IMR-90 (cell line): ENCODE measurements around the gene PIN1. TPM values are rescaled to one million over a fixed set of nuclear protein-coding genes. Genes with fewer than 3 reads are reported as not detected.

Source experiments
- ATAC-seq: fragments of 200-7000 bp; cut with Tn5 transposase; 2 replicates; pipeline ENCODE4 v1.9.1; 2020; ENCODE audit warnings: low read depth, mild to moderate bottlenecking, moderate library complexity
- BruUV-seq: library from RNA; stranded (reverse); fragments of 400-500 nt; replicated peaks from 2 replicates; lab custom pipeline; 2021; lab: Mats Ljungman, UMichigan
- CTCF ChIA-PET: fragments of 300-600 bp; formaldehyde crosslinking; extraction: SDS; loops from one replicate; lab custom pipeline; 2021; ENCODE audit warnings: antibody characterized with exemption; lab: Yijun Ruan, JAX
- POLR2A ChIA-PET: fragments of 300-600 bp; sonication (Branson Sonifier 250); formaldehyde crosslinking; loops from one replicate; lab custom pipeline; 2022; ENCODE audit warnings: antibody characterized with exemption; ENCODE audit not compliant: unreplicated experiment; lab: Charles Lee
- DNase-seq: peaks from one replicate; pipeline ENCODE4 v3.0.0; 2013
- H2AFZ ChIP-seq: replicated peaks from 2 replicates; pipeline ENCODE3; 2013; ENCODE audit warnings: low read length, mild to moderate bottlenecking; ENCODE audit not compliant: poor library complexity
- H2AK5ac ChIP-seq: 2 replicates; pipeline ENCODE4 v1.6.1; 2013; ENCODE audit warnings: low read depth, low read length, inconsistent platforms
- H2AK9ac ChIP-seq: replicated peaks from 2 replicates; pipeline ENCODE3; 2013; ENCODE audit warnings: mild to moderate bottlenecking, low read depth, low read length, moderate library complexity; ENCODE audit not compliant: poor library complexity
- H2BK120ac ChIP-seq: 2 replicates; pipeline ENCODE4 v1.6.1; 2013; ENCODE audit warnings: low read depth, low read length, inconsistent platforms
- H2BK15ac ChIP-seq: 3 replicates; pipeline ENCODE4 v1.6.1; 2013; ENCODE audit warnings: low read depth, low read length, inconsistent platforms
- H2BK20ac ChIP-seq: 2 replicates; pipeline ENCODE4 v1.6.1; 2013; ENCODE audit warnings: low read depth, mild to moderate bottlenecking, inconsistent platforms, low read length, moderate library complexity
- H2BK5ac ChIP-seq: 2 replicates; pipeline ENCODE4 v1.6.1; 2013; ENCODE audit warnings: mild to moderate bottlenecking, low read depth, low read length, inconsistent platforms; ENCODE audit not compliant: poor library complexity, severe bottlenecking
- H3K14ac ChIP-seq: replicated peaks from 2 replicates; pipeline ENCODE4 v1.6.1; 2013; ENCODE audit warnings: low read depth, low read length, inconsistent platforms
- H3K18ac ChIP-seq: 2 replicates; pipeline ENCODE4 v1.6.1; 2013; ENCODE audit warnings: low read depth, low read length, control low read depth
- H3K23ac ChIP-seq: 2 replicates; pipeline ENCODE4 v1.6.1; 2013; ENCODE audit warnings: low read depth, low read length, inconsistent platforms
- H3K27ac ChIP-seq: 2 replicates; pipeline ENCODE4 v1.5.1; 2013; ENCODE audit warnings: mild to moderate bottlenecking, control low read depth, low read length; ENCODE audit not compliant: insufficient read depth
- H3K27me3 ChIP-seq: 2 replicates; pipeline ENCODE4 v1.6.1; 2013; ENCODE audit warnings: low read length; ENCODE audit not compliant: control insufficient read depth, insufficient read depth
- H3K36me3 ChIP-seq: 2 replicates; pipeline ENCODE4 v1.6.1; 2013; ENCODE audit warnings: low read length, mixed read lengths; ENCODE audit not compliant: control insufficient read depth, insufficient read depth
- H3K4ac ChIP-seq: 2 replicates; pipeline ENCODE4 v1.6.1; 2013; ENCODE audit warnings: low read depth, low read length, inconsistent platforms
- H3K4me1 ChIP-seq: 2 replicates; pipeline ENCODE4 v1.6.1; 2013; ENCODE audit warnings: low read length, mixed read lengths; ENCODE audit not compliant: control insufficient read depth, insufficient read depth
- H3K4me2 ChIP-seq: 2 replicates; pipeline ENCODE4 v1.6.1; 2013; ENCODE audit warnings: low read depth, mild to moderate bottlenecking, control low read depth, low read length, moderate library complexity
- H3K4me3 ChIP-seq: 2 replicates; pipeline ENCODE4 v1.5.1; 2013; ENCODE audit warnings: low read depth, mild to moderate bottlenecking, control low read depth, low read length, moderate library complexity; ENCODE audit not compliant: insufficient read depth
- H3K56ac ChIP-seq: 2 replicates; pipeline ENCODE4 v1.6.1; 2013; ENCODE audit warnings: low read length, inconsistent platforms; ENCODE audit not compliant: insufficient read depth; ENCODE audit errors: extremely low read depth
- H3K79me1 ChIP-seq, 2 experiments: 2 replicates each; pipeline ENCODE4 v1.6.1; 2013; ENCODE audit warnings: low read length in 2 of 2, inconsistent platforms in 1 of 2, low read depth in 1 of 2
- H3K9ac ChIP-seq: 2 replicates; pipeline ENCODE4 v1.6.1; 2013; ENCODE audit warnings: low read depth, low read length, control low read depth
- H3K9me1 ChIP-seq: 2 replicates; pipeline ENCODE4 v1.6.1; 2013; ENCODE audit warnings: low read length, inconsistent platforms; ENCODE audit not compliant: insufficient read depth
- H3K9me3 ChIP-seq: 2 replicates; pipeline ENCODE4 v1.6.1; 2013; ENCODE audit warnings: low read length; ENCODE audit not compliant: control insufficient read depth, insufficient read depth
- H4K20me1 ChIP-seq: 2 replicates; pipeline ENCODE4 v1.6.1; 2013; ENCODE audit warnings: low read length, inconsistent platforms; ENCODE audit not compliant: insufficient read depth
- H4K5ac ChIP-seq: 2 replicates; pipeline ENCODE4 v1.6.1; 2013; ENCODE audit warnings: mild to moderate bottlenecking, low read depth, low read length, control low read depth
- H4K8ac ChIP-seq, 2 experiments: 2 replicates each; pipeline ENCODE4 v1.6.1; 2013; ENCODE audit warnings: low read depth in 2 of 2, low read length in 2 of 2, control low read depth in 1 of 2, inconsistent platforms in 1 of 2
- H4K91ac ChIP-seq: 2 replicates; pipeline ENCODE4 v1.6.1; 2013; ENCODE audit warnings: low read depth, low read length, inconsistent platforms; ENCODE audit not compliant: insufficient read depth
- POLR2A ChIP-seq: IDR thresholded peaks from 2 replicates; pipeline ENCODE4 v1.6.1; 2012; ENCODE audit warnings: mild to moderate bottlenecking, low read depth, low read length
- RCOR1 ChIP-seq: IDR thresholded peaks from 2 replicates; pipeline ENCODE4 v1.6.1; 2012; ENCODE audit warnings: mild to moderate bottlenecking, low read length, improper control_type of control experiment; ENCODE audit not compliant: insufficient replicate concordance
- SMC3 ChIP-seq: fragments of 150-350 bp; IDR thresholded peaks from 2 replicates; pipeline ENCODE4 v1.6.1; 2016; ENCODE audit warnings: low read depth, mild to moderate bottlenecking, antibody characterized with exemption, low read length, moderate library complexity
- WGBS, 2 experiments: methylation state at CpG; one replicate each; pipeline versions ENCODE4 v1.1.5 to v1.1.7; 2013; ENCODE audit warnings: missing lambda C conversion rate in 2 of 2; ENCODE audit not compliant: insufficient read length in 1 of 2; ENCODE audit errors: extremely low coverage in 2 of 2; 5-methylcytosine and 5-hydroxymethylcytosine counted together
- dilution Hi-C: fragments of 300-500 bp; cut with HindIII; formaldehyde crosslinking; loops from one replicate; pipeline ENCODE4 v1.14.3; 2018; ENCODE audit warnings: low sequenced_read_pairs; ENCODE audit not compliant: unreplicated experiment
- in situ Hi-C: fragments of 300-500 bp; cut with MboI; formaldehyde crosslinking; loops from 3 replicates; pipeline ENCODE4 v1.14.3; 2019; ENCODE audit warnings: low sequenced_read_pairs, inconsistent platforms, mixed read lengths
- intact Hi-C: fragments of 100-400 bp; cut with micrococcal nuclease; formaldehyde crosslinking; loops from 2 replicates; pipeline ENCODE4 v1.10.0; 2022
- polyA plus RNA-seq, 3 experiments: library from polyadenylated mRNA; depleted of rRNA; stranded (reverse); fragments of >200 nt; gene quantifications; 2 replicates each; pipeline ENCODE4 v1.2.3, GENCODE V29; 2012; ENCODE audit warnings: low replicate concordance in 1 of 3
- total RNA-seq: library from RNA; depleted of rRNA; stranded (reverse); fragments of >200 nt; gene quantifications from 2 replicates; pipeline ENCODE4 v1.2.3, GENCODE V29; 2012
- TF ChIP-seq, protein P1 (sequence below): fragments of 150-350 bp; IDR thresholded peaks from 2 replicates; pipeline ENCODE4 v1.6.1; 2017; ENCODE audit warnings: mild to moderate bottlenecking, antibody characterized with exemption, low read length, low read depth
- TF ChIP-seq, protein P2 (sequence below): conservative IDR thresholded peaks from 2 replicates; pipeline ENCODE4 v1.5.1; 2012; ENCODE audit warnings: mild to moderate bottlenecking, low read depth, low read length, improper control_type of control experiment

Gene PIN1
- total and polyA plus RNA-seq, 2 of the 4 experiments (the other 2 are of a cell fraction), result 76.0 to 105 TPM

DNA sequence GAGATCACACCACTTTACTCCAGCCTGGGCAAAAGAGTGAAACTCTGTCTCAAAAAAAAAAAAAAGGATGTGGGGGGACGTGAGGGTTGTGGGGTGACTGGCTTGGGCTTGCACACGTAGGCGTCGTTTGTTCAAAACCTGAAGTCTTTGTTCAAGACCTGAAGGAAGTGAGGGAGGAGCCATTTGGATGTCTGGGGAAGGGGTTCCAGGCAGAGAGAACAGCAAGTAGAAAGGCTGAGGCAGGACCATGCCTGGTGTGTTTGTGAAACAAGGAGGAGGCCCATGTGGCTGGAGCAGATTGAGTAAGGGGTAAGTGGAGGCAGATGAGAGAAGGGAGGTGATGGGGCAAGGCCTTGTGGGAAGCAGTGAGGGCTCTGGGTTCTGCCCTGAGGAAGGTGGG lies 27.8 kb downstream of the PIN1 start:
- Histone ChIP-seq H3K4me2 (no peak overlapping the region), H3K23ac (no peak overlapping the region), H2BK15ac (no peak overlapping the region), H2AK9ac (peak overlapping the region; percentile 28), H3K18ac (no peak overlapping the region), H3K4me3 (no peak overlapping the region), H3K9ac (no peak overlapping the region), H3K4me1 (no peaks in the 10 kb centered on the region), H3K79me1 (no peaks in the 10 kb centered on the region), H4K20me1 (no peaks in the 10 kb centered on the region), H2BK120ac (no peak overlapping the region), H3K27ac (no peak overlapping the region), H2AFZ (no peak overlapping the region), H3K14ac (no peak overlapping the region), H2BK20ac (no peak overlapping the region), H4K5ac (no peak overlapping the region), H2BK5ac (no peak overlapping the region), H2AK5ac (no peak overlapping the region), H4K8ac (no peak overlapping the region), H3K9me3 (no peaks in the 10 kb centered on the region), H3K9me1 (0 out of 2 replicates have a peak, but pooled peaks cover 3% of the 10 kb centered on the region), H3K36me3 (no peaks in the 10 kb centered on the region), H4K91ac (no peak overlapping the region), H3K4ac (no peak overlapping the region), H3K56ac (no peak overlapping the region), H3K27me3 (no peaks in the 10 kb centered on the region)
- TF ChIP-seq, protein P1, sequence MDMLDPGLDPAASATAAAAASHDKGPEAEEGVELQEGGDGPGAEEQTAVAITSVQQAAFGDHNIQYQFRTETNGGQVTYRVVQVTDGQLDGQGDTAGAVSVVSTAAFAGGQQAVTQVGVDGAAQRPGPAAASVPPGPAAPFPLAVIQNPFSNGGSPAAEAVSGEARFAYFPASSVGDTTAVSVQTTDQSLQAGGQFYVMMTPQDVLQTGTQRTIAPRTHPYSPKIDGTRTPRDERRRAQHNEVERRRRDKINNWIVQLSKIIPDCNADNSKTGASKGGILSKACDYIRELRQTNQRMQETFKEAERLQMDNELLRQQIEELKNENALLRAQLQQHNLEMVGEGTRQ, result no peak
- TF ChIP-seq POLR2A (no peak), SMC3 (no peak), RCOR1 (no peak)
- TF ChIP-seq, protein P2, sequence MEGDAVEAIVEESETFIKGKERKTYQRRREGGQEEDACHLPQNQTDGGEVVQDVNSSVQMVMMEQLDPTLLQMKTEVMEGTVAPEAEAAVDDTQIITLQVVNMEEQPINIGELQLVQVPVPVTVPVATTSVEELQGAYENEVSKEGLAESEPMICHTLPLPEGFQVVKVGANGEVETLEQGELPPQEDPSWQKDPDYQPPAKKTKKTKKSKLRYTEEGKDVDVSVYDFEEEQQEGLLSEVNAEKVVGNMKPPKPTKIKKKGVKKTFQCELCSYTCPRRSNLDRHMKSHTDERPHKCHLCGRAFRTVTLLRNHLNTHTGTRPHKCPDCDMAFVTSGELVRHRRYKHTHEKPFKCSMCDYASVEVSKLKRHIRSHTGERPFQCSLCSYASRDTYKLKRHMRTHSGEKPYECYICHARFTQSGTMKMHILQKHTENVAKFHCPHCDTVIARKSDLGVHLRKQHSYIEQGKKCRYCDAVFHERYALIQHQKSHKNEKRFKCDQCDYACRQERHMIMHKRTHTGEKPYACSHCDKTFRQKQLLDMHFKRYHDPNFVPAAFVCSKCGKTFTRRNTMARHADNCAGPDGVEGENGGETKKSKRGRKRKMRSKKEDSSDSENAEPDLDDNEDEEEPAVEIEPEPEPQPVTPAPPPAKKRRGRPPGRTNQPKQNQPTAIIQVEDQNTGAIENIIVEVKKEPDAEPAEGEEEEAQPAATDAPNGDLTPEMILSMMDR, result no peak
- DNase-seq (no peak), ATAC-seq (no peak)
- ChIA-PET CTCF (no interaction called here), POLR2A (interaction anchor here (0.6 kb wide), 1 partner anchor 1421 kb away, joined by 3 read pairs; no protein-coding TSS in a partner anchor)
- in situ Hi-C loops (no loop called here), dilution Hi-C loops (no loop called here), intact Hi-C loops (no loop called here)
- no TSS peak for BruUV-seq
- 85% methylated on average over 4 of the region's 4 CpGs; no CpG with 5 or more reads in 1 of the 2 experiments for WGBS, 2 experiments
